GM15510 (cell line): ENCODE measurements around the gene DEDD.

Source experiments
- POLR2A ChIP-seq: IDR thresholded peaks from 3 replicates; pipeline ENCODE4 v1.6.1; 2011; ENCODE audit warnings: borderline replicate concordance; ENCODE audit not compliant: insufficient read length; ENCODE audit errors: extremely low read depth

Gene DEDD

DNA sequence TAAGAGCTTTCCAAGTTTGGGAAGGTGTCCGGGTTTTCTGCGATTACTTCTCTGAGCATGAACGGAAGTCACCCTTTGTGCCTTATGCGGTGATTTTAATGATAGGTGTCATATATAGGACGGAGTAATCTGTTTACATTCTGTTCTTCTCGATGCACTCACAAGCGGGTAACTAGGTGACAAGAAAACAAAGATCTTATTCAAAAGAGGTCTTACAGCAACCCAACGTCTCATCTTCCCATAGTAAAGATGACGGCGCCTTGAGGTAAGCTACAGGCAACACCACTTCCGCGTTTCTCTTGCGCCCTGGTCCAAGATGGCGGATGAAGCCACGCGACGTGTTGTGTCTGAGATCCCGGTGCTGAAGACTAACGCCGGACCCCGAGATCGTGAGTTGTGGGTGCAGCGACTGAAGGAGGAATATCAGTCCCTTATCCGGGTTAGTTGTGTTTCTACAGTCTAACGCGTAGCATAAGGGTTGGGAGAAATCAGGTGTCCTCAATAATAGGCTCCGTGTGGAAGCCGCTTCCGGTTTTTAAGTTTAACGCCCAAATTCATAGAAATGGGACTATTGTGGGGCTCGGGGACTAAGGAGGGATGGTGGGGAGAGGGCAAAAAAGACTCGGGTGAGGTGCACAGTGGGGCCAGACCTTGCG lies 21.3 kb upstream of the DEDD start, which contains the start of gene UFC1:
Gene UFC1 (plus strand): TSS at position 297 of the 656 bp plus-strand sequence. CDS start 20 bp downstream, at position 317.
- TF ChIP-seq POLR2A: peak; percentile 86

DNA sequence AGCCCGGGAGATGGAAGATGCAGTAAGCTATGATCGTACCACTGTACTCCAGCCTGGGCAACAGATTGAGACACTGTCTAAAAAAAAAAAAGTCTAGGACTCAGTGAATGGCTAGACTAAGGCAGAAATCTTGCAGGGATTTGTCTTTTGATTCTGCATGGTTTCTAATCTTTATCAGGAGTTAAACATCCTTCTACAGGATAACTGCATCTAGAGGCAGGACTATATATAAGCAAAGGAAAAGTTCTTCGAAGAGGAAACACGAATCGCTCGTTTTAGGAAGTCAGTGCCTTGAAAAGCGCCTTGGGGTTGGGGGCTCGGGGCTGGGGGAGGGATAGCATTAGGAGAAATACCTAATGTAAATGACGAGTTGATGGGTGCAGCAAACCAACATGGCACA lies 20.7 kb upstream of the DEDD start:
- no peak for TF ChIP-seq POLR2A

GRCh38 chr1:161145832-161146231 lies 13.4 kb upstream of the DEDD start:
- no peak for TF ChIP-seq POLR2A

GRCh38 chr1:161140755-161141400 lies 8.4 kb upstream of the DEDD start:
- TF ChIP-seq POLR2A: no peak

DNA sequence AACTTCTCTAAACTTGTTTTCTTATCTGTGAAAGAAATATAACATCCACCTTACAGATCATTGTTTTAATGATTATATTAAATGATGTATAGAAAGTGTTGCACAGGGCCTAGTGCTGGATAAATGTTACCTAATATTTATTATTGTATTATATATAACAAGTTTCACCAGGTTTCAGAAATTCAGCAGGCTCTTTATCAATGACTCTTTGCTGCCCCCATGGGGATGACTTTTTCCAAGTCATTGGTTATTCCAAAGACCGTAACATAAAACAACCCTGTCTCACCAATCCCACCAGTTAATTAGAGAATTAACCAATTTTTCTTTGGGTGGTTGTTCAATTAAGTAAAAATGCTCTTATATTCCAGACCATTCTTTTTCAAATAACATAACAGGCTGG lies 7.3 kb upstream of the DEDD start:
- TF ChIP-seq POLR2A: no peak

GRCh38 chr1:161138431-161138830 lies 6.0 kb upstream of the DEDD start:
- TF ChIP-seq POLR2A: no peak

DNA sequence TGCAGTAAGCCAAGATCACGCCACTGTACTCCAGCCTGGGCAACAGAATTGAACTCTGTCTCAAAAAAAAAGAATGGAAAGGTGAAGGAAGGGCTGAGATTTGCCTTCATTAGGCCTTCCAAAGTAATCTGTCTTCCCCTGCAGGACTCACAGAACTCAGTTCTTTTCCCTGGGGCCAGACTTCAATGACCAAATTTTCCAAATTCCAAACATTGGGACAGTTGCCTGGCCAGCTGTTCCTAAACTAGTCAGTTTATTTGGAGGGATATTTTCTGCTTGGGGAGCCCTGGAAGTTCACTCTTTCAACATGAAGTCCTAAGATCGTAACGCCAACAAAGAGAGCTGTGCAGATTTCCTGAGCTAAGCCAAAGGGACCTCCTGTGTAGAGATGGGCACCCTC lies 5.4 kb upstream of the DEDD start:
- no peak for TF ChIP-seq POLR2A

GRCh38 chr1:161133220-161133740 lies 813 bp upstream of the DEDD start:
- TF ChIP-seq POLR2A: no peak

- TF ChIP-seq POLR2A: no peak
Observed at GRCh38 chr1:161131523-161132409, 701 bp downstream of the DEDD start.

GRCh38 chr1:161130266-161130665 lies 2.2 kb downstream of the DEDD start:
- no peak for TF ChIP-seq POLR2A

DNA sequence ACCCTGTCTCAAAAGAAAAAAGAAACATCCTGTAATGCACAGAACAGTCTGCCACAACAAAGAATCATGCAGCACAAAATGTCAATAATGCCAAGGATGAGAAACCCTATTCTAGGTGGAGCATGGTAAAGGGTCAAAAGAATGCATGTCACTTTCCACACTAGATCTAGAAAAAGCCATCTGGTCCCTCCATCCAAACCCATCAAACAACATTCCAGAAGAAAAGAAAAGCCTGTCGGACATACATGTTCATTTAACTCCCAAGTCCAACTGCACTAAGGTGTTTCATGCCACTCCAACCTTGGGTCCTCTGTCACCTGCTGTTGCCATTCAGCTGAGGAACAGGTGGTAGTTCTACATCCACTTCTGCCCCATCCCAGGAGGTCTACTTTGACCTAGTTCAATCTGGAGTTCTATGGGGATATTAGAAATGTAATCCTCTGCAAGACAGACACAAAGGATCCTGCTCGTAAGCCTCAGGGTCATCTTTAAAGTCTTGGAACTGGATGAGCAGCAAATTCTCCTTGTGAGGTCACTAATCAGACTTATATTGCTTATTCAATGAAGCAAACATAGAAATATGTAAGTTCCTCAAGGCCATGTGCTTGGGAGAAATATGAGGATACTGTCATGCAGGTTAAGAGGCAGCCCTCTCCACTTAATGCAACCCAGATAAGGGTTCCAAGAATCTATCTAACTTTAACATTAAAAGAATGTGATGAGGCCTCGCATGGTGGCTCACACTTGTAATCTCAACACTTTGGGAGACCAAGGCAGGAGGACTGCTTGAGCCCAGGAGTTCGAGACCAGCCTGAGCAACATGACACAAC lies 3.7 kb downstream of the DEDD start:
- TF ChIP-seq POLR2A: no peak

DNA sequence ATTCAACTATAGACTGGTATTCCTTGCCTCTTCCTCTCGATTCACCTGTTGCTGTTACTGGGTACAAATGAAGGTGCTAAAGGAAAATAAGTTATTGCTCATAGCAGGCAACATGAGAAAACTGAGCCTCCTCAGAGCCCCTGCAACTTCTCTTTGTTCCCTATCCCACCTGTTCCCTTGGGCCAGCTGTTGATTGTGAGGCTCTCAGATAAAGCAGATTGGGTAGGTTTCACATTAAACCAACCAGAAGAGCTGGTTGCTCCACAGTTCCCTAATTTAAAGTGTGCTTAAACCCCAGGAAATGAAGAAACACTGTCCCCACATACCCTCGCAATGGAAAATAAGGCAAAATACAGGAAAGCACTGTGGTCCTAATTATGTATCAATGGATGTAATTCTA lies 4.8 kb downstream of the DEDD start:
- TF ChIP-seq POLR2A: no peak

DNA sequence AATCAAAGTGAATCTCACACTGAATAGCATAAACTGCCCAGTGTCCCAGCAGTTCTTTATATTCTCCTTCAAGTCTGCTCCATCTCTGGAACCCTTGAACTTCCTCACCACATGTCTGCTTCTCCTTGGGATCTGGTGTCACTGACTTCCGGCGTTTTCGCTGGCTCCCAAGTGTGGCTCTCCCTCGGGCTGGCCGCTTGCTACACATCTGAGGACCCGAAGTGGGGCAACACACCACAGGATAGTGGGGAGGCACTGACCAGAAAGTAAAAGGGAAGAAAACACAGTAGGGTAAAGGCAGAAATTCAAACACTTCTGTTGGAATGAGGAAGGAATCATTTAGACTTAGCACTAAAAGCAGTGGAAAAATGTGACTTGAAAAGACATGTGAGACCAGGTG lies 9.5 kb downstream of the DEDD start:
- no peak for TF ChIP-seq POLR2A

DNA sequence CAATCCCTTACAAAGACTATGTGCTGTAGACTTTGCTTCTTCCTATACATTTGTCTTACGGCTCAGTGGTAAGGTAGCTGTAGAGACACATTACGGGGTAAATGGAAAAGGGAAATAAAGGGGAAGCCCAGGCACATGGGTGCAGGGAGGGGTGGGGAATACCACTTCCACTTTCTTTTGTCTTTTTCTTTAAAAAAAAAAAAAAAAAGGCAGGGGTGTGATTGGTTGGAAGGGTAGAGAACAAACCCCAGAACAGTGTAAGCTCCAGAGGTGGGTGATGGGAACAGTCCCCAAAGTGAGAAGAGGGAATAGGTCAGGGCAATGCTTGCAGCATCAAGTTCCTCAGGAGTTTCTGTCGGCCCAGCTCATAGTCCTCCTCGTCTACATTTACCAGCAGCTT lies 10.6 kb downstream of the DEDD start:
- TF ChIP-seq POLR2A: no peak

- TF ChIP-seq POLR2A: no peak
Observed at GRCh38 chr1:161121042-161121650, 11.3 kb downstream of the DEDD start.
